SK-N-MC (cell line): ENCODE data around the gene KLRB1.

Experiments
- EZH2 ChIP-seq: fragments of 200-600 bp; sonication (generic); IDR thresholded peaks from one replicate; pipeline ENCODE4 v1.6.1; 2017; ENCODE audit warnings: antibody characterized with exemption
- FOXP2 ChIP-seq: optimal IDR thresholded peaks from 2 replicates; pipeline ENCODE3; 2011; ENCODE audit warnings: mild to moderate bottlenecking, moderate library complexity; ENCODE audit not compliant: insufficient read depth; ENCODE audit errors: extremely low read length, control extremely low read depth
- POLR2AphosphoS5 ChIP-seq: IDR thresholded peaks from 2 replicates; pipeline ENCODE4 v1.6.1; 2012; ENCODE audit warnings: mild to moderate bottlenecking, low read depth, low read length, borderline replicate concordance

- TF ChIP-seq EZH2 (no peak), POLR2AphosphoS5 (no peak), FOXP2 (no peak)
These were observed 19.0 kb downstream of the KLRB1 start for GRCh38 chr12:9588749-9589148.
